Ramos (cell line): ENCODE measurements around the gene PHC2.

Experiments
- in situ Hi-C: fragments of 300-500 bp; cut with MboI; formaldehyde crosslinking; loops from one replicate; pipeline ENCODE4 v1.14.3; 2022; ENCODE audit warnings: low sequenced_read_pairs; ENCODE audit not compliant: unreplicated experiment

PHC2 gene

GRCh38 chr1:33373606-33374005, 57.3 kb downstream of the PHC2 start:
- in situ Hi-C loops = no loop called here

- in situ Hi-C loops = no loop called here
Observed at GRCh38 chr1:33372677-33373076, 58.2 kb downstream of the PHC2 start.

GRCh38 chr1:33372162-33372561, 58.7 kb downstream of the PHC2 start:
- in situ Hi-C loops = no loop called here

GRCh38 chr1:33371334-33371733, 59.6 kb downstream of the PHC2 start:
- in situ Hi-C loops = no loop called here

DNA sequence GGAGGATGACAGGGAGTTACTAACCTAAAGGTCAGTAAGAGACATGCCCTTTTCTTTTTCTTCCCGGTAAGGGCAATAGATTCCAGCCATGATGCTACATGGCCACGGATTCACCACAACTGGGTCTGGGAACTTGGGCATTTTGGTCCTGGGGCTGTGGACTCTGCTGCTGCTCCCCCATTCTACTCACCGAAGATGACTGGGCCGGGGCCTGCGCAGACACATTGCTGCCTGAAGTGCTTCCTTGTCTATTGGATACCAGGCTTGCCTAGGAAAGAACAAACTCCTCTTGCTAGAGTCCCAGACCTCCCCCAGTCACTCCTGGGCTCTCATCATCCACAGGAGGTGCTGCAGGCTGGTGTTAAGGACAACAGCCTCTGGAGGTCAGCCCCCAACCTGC, 60.1 kb downstream of the PHC2 start:
- in situ Hi-C loops = no loop called here

DNA sequence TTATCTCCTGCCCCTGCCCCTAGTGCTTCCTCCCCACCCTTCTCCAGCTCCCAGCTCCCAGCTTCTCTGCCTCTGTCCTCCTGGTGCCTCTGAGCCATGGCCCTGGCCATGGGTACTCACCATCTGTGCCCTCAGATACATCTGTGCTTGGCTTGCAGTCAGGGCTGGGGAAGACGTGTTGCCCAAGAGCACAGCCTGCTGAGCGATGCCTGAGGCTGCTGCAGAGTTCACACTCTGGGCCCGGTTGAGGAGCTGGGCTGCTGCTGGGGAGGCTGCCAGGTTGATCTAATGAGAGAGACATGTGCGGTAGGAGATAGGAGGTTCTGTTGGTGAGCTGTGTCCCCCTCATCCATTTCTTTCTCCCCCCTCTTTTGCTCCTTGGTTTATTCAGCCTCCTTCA, 60.6 kb downstream of the PHC2 start:
- in situ Hi-C loops = no loop called here

DNA sequence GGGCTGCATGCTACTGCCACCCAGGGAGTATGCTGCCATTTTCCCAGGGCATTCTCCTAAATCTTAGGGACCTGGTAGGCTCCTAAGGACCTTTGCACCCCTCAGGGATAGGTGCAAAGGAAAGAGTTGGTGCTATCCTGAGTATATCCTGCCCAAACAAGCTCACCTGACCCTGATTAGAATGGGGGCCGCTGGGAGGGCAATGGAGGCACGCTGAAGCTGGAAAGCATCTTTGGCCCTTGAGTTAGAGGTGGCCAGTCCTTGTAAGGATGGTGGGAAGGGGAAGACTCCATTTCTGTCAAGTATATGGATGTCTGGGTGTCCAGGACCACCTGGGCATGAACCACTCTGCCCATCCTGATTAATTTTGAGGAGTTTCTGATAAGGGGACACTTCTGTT, 61.1 kb downstream of the PHC2 start:
- in situ Hi-C loops = loop anchor here (5.0 kb wide), 1 partner anchor 72 kb away; no protein-coding TSS in a partner anchor

GRCh38 chr1:33369081-33369480, 61.8 kb downstream of the PHC2 start:
- in situ Hi-C loops = loop anchor here (5.0 kb wide), 1 partner anchor 72 kb away; no protein-coding TSS in a partner anchor

- in situ Hi-C loops = loop anchor here (5.0 kb wide), 1 partner anchor 71 kb away; no protein-coding TSS in a partner anchor
Observed at GRCh38 chr1:33368431-33368830, 62.5 kb downstream of the PHC2 start.

DNA sequence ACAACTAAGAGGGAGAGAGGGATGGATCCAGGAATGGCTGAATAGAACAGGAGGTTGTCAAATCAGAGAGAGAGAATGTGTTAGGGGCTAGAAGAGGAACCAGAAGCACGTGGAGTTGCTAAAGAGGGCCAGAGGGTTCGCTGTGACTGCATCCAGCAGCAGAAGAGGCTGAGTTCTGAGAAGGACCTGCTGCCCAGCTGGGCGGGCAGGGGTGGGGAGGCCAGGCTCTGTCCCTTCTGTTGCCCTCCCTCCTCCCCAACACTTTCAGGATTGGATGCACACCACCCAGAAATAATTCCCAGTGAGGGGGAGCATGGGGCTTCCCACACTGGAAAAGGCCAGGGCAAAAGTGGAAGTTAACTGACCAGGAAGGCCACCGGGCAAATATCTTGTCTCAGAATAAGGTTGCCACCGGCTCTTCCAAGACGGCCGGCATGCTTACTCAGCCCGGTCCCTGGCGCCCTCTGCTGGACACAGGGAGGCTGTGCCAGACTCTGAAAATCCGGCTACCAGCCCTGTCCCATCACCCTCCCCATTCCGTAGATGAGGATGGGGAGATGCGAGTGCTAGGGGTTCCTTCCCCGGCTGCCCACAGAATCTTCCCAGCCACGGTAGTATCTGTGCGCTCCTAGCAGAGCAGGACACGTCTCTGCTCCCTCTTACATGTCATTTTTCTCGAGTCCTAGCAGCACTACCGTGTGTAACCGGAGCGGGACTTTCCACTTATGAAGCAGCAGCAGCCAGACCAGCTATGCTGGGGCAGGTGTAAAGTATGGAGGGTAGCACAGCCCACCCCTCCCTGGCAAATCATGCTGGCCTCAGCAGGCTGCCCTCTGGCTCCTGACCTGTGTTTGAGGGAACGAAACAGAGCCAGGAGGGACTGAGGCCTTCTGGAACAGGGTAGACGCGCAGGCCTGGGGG, 63.1 kb downstream of the PHC2 start:
- in situ Hi-C loops = loop anchor here (5.0 kb wide), 1 partner anchor 70 kb away; no protein-coding TSS in a partner anchor

DNA sequence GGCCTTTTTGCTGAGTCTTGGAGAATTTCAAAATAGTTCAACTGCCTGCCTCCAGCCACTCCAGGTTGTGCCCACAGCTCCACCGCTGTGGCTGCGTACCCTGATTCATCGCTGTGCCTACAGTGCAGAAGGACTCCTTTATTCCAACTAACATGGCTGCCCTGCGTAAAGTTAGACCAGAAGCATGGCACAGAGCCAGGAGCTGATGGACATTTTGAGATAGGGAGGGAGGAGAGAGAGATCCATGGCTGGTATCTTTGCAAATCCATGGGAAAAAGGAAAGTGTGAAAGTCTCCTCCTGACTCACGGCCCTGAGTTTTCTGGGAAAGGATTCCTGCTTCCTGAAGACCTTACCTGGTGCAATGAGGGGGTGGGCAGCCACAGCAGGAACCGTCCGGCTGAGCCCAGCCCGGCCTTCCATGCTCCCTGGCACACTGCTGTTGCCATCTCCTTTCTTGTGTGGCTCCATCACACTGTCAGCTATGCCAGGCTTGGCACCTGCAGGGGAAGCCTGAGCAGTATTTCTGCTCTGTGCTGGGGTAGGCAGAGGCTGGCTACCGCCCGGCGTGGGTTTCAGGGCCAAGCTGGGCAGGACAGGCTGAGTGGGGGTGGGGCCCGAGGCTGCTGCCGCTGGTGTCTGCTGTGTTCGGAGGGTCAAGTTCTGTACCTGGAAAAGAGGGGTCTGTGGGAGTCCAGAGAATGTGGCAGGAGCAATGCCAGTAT, 64.0 kb downstream of the PHC2 start:
- in situ Hi-C loops = loop anchor here (5.0 kb wide), 1 partner anchor 70 kb away; no protein-coding TSS in a partner anchor

- in situ Hi-C loops = loop anchor here (5.0 kb wide), 1 partner anchor 68 kb away; no protein-coding TSS in a partner anchor
Observed at GRCh38 chr1:33365560-33365997, 65.3 kb downstream of the PHC2 start.

- in situ Hi-C loops = no loop called here
Observed at GRCh38 chr1:33364565-33364918, 66.4 kb downstream of the PHC2 start.

GRCh38 chr1:33363470-33363861, 67.4 kb downstream of the PHC2 start:
- in situ Hi-C loops = no loop called here

DNA sequence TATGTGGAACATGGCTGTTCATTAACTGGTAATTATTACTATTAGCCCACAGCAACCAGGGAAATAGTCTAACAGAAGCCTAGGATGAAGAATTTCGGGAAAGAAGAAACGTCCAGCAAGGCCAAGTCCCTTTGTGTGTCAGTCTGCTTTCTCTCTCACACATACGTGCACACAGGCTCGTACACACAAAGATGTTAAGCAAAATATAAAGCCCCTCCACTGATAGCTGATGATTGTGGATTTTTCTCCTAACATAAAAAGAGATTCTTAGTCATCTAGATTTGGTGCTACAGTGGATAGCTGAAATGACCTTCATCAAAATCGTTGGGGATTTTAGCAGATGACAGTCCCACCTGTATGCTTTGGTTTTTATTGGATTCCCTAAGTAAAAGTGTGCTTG, 67.9 kb downstream of the PHC2 start:
- in situ Hi-C loops = no loop called here

- in situ Hi-C loops = no loop called here
Observed at GRCh38 chr1:33361532-33362235, 69.2 kb downstream of the PHC2 start.

- in situ Hi-C loops = no loop called here
Observed at GRCh38 chr1:33360367-33360766, 70.5 kb downstream of the PHC2 start.

GRCh38 chr1:33359931-33360330, 71.0 kb downstream of the PHC2 start:
- in situ Hi-C loops = no loop called here

DNA sequence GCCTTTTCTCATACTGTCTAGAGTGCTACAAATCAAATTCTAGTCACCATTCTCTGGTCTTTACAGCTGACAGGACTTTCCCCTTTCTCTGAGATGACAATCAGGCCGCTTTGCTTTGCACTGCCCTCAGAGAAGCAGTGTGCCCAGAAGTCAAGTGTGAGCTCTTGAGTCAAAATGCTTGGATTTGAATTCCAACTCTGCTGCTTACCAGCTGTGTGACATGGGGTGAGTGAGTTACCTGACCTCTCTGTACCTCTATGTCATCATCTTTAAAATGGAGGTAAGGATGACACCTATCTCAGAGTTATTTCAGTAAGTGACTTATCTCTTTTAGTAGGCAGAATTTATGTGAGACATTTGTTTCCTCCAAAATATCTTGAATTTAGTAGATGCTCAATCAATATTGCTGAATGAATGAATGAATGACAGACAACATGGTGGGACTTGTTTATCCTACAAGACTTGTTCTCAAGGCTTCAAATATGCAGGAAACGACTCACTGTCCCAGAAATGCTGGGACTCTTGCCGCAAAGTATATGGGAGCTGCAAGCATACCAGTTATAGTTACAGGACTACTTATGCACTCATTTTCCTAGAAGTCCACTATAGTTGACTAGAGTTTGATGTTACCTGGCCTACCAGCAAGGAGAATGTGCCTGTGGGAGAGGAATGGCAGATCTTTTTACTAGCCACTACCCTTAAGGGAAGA, 71.9 kb downstream of the PHC2 start:
- in situ Hi-C loops = no loop called here
